NB4 (cell line): ENCODE results near the gene ACACB.

ENCODE experiments used
- MYC ChIP-seq: IDR thresholded peaks from 2 replicates; pipeline ENCODE4 v1.6.1; 2011; ENCODE audit warnings: low read depth, low read length
- POLR2A ChIP-seq: IDR thresholded peaks from 2 replicates; pipeline ENCODE4 v1.6.1; 2011; ENCODE audit warnings: mild to moderate bottlenecking; ENCODE audit not compliant: insufficient read length; ENCODE audit errors: extremely low read depth
- TF ChIP-seq, protein P1 (sequence below): IDR thresholded peaks from one replicate; pipeline ENCODE4 v1.5.1; 2012; ENCODE audit warnings: low read depth, low read length
- TF ChIP-seq, protein P2 (sequence below): IDR thresholded peaks from 2 replicates; pipeline ENCODE4 v1.6.1; 2011; ENCODE audit warnings: low read depth, low read length

DNA sequence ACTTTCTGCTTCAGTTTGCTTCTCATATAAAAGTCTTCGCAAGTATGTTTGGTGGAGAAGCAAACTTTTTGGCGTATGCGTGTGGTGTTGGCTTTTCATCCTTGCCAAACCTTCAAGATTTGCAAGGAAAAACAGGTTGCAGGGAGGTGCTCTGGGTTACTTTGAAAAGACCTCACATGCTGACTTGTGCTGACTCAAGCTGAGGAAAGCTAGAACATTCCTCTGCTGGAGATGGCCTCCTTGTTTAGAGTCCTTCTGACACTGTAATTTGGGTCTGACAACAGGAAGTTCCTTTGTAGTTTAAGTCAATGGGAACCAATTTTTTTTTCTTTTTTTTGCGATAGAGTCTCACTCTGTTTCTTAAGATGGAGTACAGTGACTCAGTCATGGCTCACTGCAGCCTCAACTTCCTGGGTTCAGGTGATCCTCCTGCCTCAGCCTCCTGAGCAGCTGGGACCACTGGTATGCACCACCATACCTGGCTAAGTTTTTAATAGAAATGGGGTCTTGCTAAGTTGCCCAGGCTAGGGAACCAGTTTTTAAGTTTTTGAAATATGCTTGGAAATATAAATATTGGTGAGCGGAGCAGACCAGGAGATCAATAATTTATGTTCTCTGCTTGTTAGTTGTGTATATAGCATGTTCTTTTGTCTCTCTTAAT is 2.6 kb upstream of the ACACB start:
- TF ChIP-seq POLR2A, result no peak
- TF ChIP-seq, protein P1, sequence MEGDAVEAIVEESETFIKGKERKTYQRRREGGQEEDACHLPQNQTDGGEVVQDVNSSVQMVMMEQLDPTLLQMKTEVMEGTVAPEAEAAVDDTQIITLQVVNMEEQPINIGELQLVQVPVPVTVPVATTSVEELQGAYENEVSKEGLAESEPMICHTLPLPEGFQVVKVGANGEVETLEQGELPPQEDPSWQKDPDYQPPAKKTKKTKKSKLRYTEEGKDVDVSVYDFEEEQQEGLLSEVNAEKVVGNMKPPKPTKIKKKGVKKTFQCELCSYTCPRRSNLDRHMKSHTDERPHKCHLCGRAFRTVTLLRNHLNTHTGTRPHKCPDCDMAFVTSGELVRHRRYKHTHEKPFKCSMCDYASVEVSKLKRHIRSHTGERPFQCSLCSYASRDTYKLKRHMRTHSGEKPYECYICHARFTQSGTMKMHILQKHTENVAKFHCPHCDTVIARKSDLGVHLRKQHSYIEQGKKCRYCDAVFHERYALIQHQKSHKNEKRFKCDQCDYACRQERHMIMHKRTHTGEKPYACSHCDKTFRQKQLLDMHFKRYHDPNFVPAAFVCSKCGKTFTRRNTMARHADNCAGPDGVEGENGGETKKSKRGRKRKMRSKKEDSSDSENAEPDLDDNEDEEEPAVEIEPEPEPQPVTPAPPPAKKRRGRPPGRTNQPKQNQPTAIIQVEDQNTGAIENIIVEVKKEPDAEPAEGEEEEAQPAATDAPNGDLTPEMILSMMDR, result no peak
- TF ChIP-seq, protein P2, sequence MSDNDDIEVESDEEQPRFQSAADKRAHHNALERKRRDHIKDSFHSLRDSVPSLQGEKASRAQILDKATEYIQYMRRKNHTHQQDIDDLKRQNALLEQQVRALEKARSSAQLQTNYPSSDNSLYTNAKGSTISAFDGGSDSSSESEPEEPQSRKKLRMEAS, result no peak
- TF ChIP-seq MYC, result no peak
